Raji (cell line): Measurements from ENCODE around the gene CLIP4.

ENCODE experiments used
- POLR2A ChIP-seq: IDR thresholded peaks from 2 replicates; pipeline ENCODE4 v1.6.1; 2011; ENCODE audit warnings: low read depth, low read length, control low read depth; ENCODE audit not compliant: insufficient read depth

The CLIP4 gene

DNA sequence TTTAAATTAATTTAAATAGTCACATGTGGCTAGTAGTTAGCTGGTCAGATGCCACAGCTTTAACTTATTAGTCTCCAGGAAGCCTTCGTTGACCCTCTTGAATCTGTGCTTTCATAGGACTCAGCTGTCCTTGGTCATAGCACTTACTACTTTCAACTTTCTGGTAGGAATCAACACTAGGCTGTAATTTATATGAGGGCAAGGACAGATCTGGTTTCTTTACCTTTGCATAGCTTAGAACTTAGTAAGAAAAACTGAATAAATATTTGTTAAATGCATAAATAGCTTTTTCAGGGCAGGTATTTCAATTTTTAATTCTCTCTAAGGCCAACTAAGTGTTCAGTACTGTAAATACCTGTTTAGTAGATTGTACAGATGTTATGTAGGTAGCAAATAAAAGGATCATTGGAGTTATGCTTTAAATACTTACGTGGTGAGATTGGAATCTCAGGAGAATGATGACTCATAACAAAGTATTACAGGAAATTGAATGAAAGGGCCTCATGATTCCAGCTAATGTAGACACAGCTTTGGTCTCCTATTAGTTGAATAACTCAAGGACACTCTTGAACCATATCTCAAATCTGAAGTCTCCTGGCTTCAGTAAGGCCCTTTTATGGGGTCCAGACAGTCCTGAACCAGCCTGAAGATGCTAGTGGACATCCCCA lies 2.6 kb downstream of the CLIP4 start:
- TF ChIP-seq POLR2A, result no peak

DNA sequence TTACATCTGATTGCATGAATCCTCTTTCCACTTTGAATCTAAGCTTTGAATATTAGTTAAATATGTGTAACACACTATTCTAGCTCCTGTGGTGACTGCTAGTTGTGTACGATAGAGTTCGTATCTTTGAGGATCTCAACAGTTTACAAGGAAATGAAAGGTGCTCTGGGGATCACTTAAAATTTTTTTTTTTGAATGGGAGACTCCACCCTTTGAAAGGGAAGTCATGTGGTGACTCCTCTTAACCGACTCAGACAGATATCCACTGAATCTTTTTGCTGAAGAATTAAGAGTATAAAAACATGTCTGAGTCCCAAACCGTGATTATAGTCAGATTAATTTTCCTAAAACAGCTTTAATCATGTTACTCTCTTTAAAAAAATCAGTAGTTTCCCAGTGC lies 4.0 kb downstream of the CLIP4 start:
- no peak for TF ChIP-seq POLR2A

DNA sequence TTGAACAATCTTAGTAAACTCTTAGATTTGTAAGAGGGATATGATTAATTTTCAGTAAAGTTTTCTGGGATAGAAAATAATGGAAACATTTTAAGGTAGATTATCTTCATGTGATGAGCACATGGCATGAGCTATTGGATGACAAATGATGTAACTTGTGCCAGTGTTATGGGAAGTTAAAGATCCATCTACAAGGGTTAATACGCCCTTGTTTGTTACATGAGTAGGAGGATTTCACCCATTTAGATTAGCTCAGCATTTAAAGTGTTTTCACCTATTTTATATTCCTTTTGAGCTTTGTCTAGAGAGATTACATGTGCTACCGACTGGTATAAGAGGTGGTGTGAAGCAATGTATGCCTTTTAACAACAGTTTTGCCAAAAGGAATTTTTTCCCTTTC lies 5.6 kb downstream of the CLIP4 start:
- no peak for TF ChIP-seq POLR2A

DNA sequence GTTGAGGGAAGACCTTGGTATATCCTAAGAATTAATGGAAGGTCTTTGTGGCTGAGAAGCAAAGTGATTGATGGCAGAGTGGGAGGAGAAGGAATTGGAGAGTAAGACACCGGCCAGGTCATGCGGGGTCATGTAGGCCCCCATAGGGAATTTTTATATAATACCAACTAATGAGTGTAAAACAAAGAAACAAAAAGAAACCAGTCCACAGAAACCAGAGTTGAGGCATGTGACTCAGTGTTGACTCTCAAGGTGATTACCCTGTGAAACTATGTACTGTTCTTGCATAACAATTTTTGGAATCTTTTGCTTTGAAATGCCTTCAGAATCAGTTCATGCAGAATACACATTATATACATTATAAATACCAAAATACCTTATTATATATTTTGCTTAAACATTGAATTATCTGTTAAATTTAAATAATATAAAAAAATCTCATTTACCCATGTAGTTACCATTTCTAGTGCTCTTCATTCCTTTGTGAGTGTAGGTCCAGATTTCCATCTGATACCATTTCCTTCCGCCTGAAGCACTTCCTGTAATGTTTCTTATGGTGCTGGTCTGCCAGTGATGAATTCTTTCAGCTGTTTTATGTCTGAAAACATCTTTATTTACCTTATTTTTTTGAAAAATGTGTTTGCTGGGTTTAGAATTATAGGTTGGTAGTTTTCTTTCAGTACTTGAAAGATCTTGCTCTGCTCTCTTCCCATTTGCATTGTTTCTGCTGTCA lies 8.6 kb downstream of the CLIP4 start:
- TF ChIP-seq POLR2A, result no peak

DNA sequence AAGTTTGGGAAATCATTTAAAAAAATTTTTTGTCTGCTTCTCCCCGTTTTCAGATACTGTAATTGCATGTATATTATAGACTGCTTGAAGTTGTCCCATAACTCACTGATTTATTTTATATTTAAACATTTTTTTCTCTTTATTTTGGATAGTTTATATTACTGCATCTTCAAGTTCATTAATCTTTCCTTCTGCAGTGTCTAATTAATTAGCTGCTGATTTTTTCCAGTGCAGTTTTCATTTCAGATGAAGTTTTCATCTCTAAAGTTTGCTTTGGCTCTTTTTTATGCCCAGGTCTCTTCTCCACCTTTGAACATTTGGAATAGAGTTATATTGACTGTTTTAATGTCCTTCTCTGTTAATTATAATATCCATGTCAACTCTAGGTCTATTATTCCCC lies 9.3 kb downstream of the CLIP4 start:
- TF ChIP-seq POLR2A, result no peak

DNA sequence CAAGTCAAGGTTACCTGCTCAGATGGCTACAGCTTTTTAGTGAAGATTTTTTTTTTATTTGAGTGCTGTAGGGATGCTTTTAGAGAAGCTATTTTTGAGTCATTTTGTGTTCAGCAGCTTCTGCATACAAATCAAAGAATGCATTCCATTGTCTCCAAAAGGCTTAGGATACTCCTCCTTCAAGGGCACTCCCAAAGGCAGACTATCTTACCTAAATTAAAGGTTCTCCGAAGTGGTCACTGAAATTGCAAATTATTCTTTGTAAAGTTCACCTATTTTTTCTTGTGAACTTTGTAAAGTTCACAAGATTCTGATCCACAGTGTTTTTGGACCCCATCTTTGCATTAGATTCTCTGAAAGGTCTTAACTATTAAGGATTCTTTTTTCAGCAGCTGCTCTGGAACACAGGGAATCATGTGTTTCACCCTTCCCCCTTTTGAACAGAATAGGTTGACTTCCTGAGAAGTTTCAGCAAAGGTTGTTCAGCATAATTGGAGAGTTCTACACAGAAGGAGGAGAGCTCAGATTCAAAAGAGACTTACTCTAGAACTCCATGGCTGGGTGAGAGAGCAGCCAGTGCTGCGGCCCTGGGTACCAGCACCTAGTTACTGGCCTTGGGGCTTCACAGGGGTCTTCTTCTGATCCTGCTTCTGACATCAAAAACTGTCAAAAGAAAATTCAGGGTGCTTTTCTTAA lies 14.5 kb downstream of the CLIP4 start:
- no peak for TF ChIP-seq POLR2A

DNA sequence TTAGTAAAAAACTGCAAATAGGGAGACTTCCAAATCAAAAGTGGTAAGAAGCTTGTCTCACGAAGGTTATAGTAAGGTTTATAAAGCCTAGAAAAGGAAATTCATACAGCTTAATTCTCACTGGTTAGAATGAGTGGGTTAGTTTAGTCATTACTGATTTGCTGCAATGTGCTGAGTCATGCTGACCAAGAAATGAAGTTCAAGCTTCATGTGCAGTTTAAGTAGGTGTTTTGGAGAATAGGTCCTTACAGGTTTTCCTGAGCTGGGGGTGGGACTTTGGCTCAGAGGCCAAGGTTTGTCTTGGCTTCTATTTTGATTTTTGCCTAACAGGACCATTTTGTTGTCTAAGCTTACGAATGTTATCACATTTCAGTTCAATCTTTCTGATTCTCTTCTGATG lies 15.1 kb downstream of the CLIP4 start:
- TF ChIP-seq POLR2A, result peak; percentile 46

DNA sequence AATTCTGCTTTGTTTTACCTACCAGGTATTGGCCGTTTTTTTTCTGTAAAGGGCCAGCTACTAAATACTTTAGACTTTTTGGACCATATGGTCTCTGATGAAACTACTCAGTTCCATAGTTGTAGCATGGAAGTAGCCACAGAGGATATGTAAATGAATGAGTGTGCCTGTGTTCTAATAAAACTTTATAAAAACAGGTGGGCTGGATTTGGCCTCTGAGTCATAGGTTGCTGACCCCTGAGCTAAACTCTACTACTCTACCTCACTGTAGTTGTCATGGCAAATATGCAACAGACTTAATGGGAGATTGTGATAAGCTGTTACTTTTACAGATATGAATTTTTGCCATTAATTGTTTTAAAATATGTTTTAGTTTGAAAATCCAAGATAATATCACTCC lies 19.7 kb downstream of the CLIP4 start:
- TF ChIP-seq POLR2A, result no peak

DNA sequence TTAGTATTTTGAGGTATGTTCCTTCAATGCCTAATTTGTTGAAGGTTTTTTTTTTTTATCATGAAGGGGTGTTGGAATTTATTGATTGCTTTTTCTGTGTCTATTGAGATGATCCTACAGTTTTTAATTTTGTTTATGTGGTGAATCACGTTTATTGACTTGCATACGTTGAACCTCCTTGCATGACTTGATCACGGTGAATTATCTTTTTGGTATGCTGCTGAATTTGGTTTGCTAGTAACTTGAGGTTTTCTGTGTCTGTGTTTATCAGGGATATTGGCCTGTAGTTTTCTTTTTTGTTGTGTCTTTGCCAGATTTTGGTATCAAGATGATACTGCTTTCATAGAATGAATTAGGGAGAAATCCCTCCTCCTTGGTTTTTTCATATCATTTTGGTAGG lies 23.9 kb downstream of the CLIP4 start:
- no peak for TF ChIP-seq POLR2A

DNA sequence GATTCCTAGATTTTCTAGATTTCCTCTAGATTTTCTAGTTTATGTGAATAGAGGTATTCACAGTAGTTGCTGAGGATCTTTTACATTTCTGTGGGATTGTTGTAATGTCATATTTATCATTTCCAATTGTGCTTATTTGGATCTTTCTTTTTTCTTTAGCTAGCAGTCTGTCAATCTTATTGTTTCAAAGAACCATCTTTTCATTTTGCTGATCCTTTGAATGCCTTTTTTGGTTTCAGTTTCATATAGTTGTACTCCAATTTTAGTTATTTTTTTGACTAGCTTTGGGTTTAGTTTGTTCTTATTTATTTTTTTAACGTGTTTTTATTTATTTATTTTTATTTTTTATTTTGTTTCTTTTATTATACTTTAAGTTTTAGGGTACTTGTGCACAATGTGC lies 24.5 kb downstream of the CLIP4 start:
- no peak for TF ChIP-seq POLR2A

DNA sequence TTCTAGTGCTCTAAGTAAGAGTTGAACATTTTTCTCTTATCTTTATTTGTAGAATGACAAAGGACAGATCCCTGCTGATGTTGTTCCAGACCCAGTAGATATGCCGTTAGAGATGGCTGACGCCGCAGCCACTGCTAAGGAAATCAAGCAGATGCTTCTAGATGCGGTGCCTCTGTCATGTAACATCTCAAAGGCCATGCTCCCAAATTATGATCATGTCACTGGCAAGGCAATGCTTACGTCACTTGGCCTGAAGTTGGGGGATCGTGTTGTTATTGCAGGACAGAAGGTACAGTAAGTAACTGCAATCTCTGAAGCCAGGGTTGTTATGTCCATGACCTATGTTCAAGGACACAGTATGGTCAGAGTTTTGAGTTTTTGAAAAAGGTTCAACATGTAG lies 28.4 kb downstream of the CLIP4 start:
- no peak for TF ChIP-seq POLR2A

DNA sequence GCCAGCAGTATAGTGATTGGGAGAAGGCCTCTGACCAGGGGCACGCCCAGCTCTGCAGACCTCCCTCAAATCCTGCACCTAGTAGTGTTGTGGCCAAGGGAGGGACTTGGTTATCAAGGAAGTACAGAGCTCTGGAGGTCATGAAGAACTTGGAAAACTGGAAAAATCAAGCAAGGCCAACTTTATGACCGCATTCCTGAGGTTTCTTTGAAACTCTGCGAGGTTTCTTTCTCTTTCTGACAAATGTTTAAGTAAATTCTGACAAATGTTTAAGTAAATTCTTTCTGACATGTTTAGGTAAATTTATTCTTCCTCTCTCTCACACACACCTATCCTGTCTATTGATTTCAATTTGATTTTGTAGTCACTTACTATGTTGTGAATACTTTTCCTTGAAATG lies 31.0 kb downstream of the CLIP4 start:
- no peak for TF ChIP-seq POLR2A

DNA sequence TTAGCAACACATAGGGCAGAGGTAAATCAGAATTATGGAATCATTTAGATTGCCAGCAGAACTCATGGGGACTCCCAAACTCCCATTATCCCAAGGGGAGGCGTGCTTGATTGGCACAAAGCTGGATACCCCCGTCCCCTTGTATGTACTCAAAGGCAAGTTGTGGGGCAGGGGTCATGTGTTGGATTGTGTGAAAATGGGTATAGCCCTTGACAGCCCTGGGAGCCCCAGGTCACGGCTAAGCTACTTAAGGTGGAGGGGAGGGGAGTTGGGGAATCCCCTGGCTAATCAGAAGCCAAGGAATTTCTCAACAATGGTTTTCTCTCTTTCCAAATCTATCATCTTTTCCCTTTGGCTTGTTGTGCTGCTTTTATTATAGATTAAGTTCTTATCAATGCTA lies 32.7 kb downstream of the CLIP4 start:
- TF ChIP-seq POLR2A, result no peak

DNA sequence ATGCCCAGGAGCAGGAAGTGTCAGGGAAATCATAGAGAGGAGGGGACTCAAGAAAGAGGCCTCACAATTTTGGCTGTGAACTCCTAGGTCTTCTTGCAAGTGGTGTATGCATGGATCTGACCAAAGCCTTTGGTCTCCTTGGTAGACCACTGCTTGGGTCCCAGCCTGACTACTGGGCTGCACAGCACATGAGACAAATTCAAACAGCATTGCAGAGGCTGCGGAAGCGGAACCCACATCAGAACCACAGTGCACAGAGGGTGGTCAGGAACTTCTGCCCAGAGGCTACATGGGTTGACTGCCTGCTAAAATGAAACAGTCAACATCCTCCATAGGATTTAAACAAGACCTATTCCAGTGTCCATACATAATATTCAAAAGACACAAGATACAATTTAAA lies 39.4 kb downstream of the CLIP4 start:
- TF ChIP-seq POLR2A, result no peak

DNA sequence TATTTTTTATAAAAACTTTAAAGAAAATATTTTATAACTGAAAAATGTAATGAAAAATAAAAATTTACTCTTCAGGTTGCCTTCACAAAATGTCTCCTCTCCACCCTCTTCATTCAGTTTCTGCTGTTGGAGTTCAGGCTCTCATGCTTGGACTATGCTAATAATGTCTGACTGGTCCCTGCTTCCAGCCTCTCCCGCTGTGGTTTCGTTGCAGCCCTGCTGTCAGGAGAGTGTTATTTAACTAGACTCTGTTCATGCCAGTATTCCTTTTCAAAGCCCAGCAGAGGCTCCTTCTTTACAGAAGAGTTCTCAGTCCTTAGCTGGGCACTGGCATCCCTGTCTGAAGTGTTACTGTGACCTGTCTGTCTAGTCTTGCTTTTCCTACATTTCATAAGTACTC lies 40.4 kb downstream of the CLIP4 start:
- TF ChIP-seq POLR2A, result no peak

DNA sequence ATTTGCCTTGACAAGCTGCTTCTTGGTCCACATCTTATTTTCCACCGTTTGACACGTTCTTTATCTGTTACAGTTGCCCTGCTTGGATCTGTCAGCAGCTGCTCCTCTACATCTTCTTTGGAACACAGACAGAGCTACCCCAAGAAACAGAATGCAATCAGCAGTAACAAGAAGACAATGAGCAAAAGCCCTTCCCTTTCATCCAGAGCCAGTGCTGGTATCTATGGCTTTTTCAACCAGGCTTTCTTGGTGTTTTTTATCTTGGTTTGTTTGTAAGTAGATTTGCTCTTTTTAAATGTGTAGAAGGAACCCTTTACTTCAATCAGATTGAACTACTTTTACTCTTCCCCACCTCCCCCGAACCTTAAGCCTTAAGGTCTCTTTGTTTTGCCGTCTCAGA lies 41.9 kb downstream of the CLIP4 start:
- no peak for TF ChIP-seq POLR2A
